ENCODE data around the gene EHMT1.
"Not testable (repeated sequence)": the region's sequence is repeated elsewhere in the genome, so short reads cannot be mapped to it uniquely, and the experiment has no call there.

The EHMT1 gene

GRCh38 chr9:137771580-137771979, 152.8 kb downstream of the EHMT1 start:
- no peak for DNase-seq

GRCh38 chr9:137772281-137772873, 153.6 kb downstream of the EHMT1 start:
- DNase-seq: no peak

GRCh38 chr9:137774775-137775386, 156.1 kb downstream of the EHMT1 start:
- DNase-seq: no peak

GRCh38 chr9:137776306-137776995, 157.6 kb downstream of the EHMT1 start:
- DNase-seq: no peak

- DNase-seq: no peak
These were observed 159.0 kb downstream of the EHMT1 start for GRCh38 chr9:137777761-137778160.

- no peak for DNase-seq
These were observed 159.5 kb downstream of the EHMT1 start for GRCh38 chr9:137778336-137778735.

- no peak for DNase-seq
These were observed 160.1 kb downstream of the EHMT1 start for GRCh38 chr9:137778914-137779313.

- not testable (repeated sequence) for DNase-seq
These were observed 161.2 kb downstream of the EHMT1 start for GRCh38 chr9:137780031-137780430.

- no peak for DNase-seq
These were observed 163.2 kb downstream of the EHMT1 start for GRCh38 chr9:137781906-137782585.

- DNase-seq: no peak
These were observed 164.7 kb downstream of the EHMT1 start for GRCh38 chr9:137783521-137783920.

GRCh38 chr9:137784046-137784445, 165.2 kb downstream of the EHMT1 start:
- no peak for DNase-seq

GRCh38 chr9:137784641-137785513, 166.1 kb downstream of the EHMT1 start:
- no peak for DNase-seq

GRCh38 chr9:137785704-137786161, 166.9 kb downstream of the EHMT1 start:
- no peak for DNase-seq

GRCh38 chr9:137786511-137786920, 167.7 kb downstream of the EHMT1 start:
- no peak for DNase-seq

- no peak for DNase-seq
These were observed 168.6 kb downstream of the EHMT1 start for GRCh38 chr9:137787381-137787780.

GRCh38 chr9:137787786-137788505, 169.1 kb downstream of the EHMT1 start:
- DNase-seq: no peak

- no peak for DNase-seq
These were observed 169.9 kb downstream of the EHMT1 start for GRCh38 chr9:137788561-137789294.

- no peak for DNase-seq
These were observed 170.6 kb downstream of the EHMT1 start for GRCh38 chr9:137789295-137789895.

GRCh38 chr9:137791947-137792346, 173.1 kb downstream of the EHMT1 start:
- DNase-seq: no peak

- no peak for DNase-seq
These were observed 174.5 kb downstream of the EHMT1 start for GRCh38 chr9:137793196-137793841.

All from CD4-positive, alpha-beta T cell treated with Interleukin-12 subunit alpha and Interleukin-12 subunit beta, for 1 hour (primary cell).